Thoracic aorta (tissue), 2 donors: Measurements from ENCODE around the gene SAMD8. TPM values are rescaled to one million over a fixed set of nuclear protein-coding genes. Genes with fewer than 3 reads are reported as not detected.

ENCODE experiments used
- ATAC-seq: fragments of 150-250 bp; one replicate; pipeline ENCODE4 v1.8.0; 2017; ENCODE audit warnings: low read depth; ENCODE audit not compliant: insufficient number of reproducible peaks, low FRiP score
- DNase-seq: peaks from one replicate; pipeline ENCODE4 v3.0.0-alpha.2; 2020; ENCODE audit warnings: low spot score
- H3K27ac ChIP-seq, 2 donors: fragments of 200-600 bp; sonication (generic); 1 replicate in 1 of 2; 2 replicates in 1 of 2; pipeline ENCODE4 v1.5.1; 2016; ENCODE audit warnings: mild to moderate bottlenecking in 2 of 2, moderate library complexity in 2 of 2
- H3K27me3 ChIP-seq: fragments of 200-600 bp; sonication (generic); replicated peaks from 2 replicates; pipeline ENCODE4 v1.6.0; 2016; ENCODE audit warnings: mild to moderate bottlenecking; ENCODE audit not compliant: insufficient read depth
- H3K36me3 ChIP-seq: fragments of 200-600 bp; sonication (generic); one replicate; pipeline ENCODE4 v1.5.1; 2016
- H3K4me1 ChIP-seq, 2 donors: fragments of 200-600 bp; sonication (generic); 1 replicate in 1 of 2; 2 replicates in 1 of 2; pipeline versions ENCODE4 v1.5.1 to v1.6.0; 2016; ENCODE audit warnings: low read depth in 2 of 2, mild to moderate bottlenecking in 1 of 2; ENCODE audit not compliant: control insufficient read depth in 1 of 2
- H3K4me3 ChIP-seq: fragments of 200-600 bp; sonication (generic); 2 replicates; pipeline ENCODE4 v1.5.1; 2016; ENCODE audit warnings: mild to moderate bottlenecking
- H3K9me3 ChIP-seq: fragments of 200-600 bp; sonication (generic); 2 replicates; pipeline ENCODE4 v1.5.1; 2016
- CTCF ChIP-seq: fragments of 200-600 bp; sonication (generic); IDR thresholded peaks from one replicate; pipeline ENCODE4 v1.5.1; 2019; ENCODE audit warnings: antibody characterized with exemption
- total RNA-seq, 2 donors: library from RNA; depleted of rRNA; stranded (reverse); fragments of >200 nt; gene quantifications; one replicate each; pipeline versions ENCODE4 v1.1.0 to v1.2.3, GENCODE V29; 2016

SAMD8 gene
- total RNA-seq, 2 donors from 2014 or later: 22.7 to 51.5 TPM

- no peak for DNase-seq
- Histone ChIP-seq H3K36me3 (no peaks in the 10 kb centered on the region), H3K4me3 (no peak overlapping the region), H3K27me3 (no peaks in the 10 kb centered on the region), H3K27ac (no peak overlapping the region), H3K9me3 (no peaks in the 10 kb centered on the region), H3K4me1 (peaks cover 4 to 13% of the 10 kb centered on the region in 2 donors)
- TF ChIP-seq CTCF: no peak
- ATAC-seq: no peak
These were observed 3.4 kb upstream of the SAMD8 start for GRCh38 chr10:75107756-75108683.

- ATAC-seq: no peak
These were observed 2.6 kb upstream of the SAMD8 start for GRCh38 chr10:75108684-75109458.

GRCh38 chr10:75109459-75109778 is 2.0 kb upstream of the SAMD8 start:
- peaks cover 8 to 27% of the 10 kb centered on the region in 2 donors for H3K4me1 ChIP-seq
- H3K4me3 ChIP-seq: no peak overlapping the region
- DNase-seq (no peak), ATAC-seq (no peak)
- H3K27me3 ChIP-seq: no peaks in the 10 kb centered on the region
- H3K36me3 ChIP-seq: no peaks in the 10 kb centered on the region
- H3K27ac ChIP-seq: no peak overlapping the region
- TF ChIP-seq CTCF: no peak
- no peaks in the 10 kb centered on the region for H3K9me3 ChIP-seq

More at GRCh38 chr10:75108684-75109458, 2.6 kb upstream of the SAMD8 start:
- Histone ChIP-seq H3K9me3 (no peaks in the 10 kb centered on the region), H3K27me3 (no peaks in the 10 kb centered on the region), H3K4me3 (no peak overlapping the region), H3K27ac (no peak overlapping the region), H3K4me1 (peaks cover 8 to 21% of the 10 kb centered on the region in 2 donors), H3K36me3 (no peaks in the 10 kb centered on the region)
- TF ChIP-seq CTCF: peak; percentile 49
- DNase-seq: no peak

GRCh38 chr10:75110006-75110632 is 1.3 kb upstream of the SAMD8 start:
- H3K9me3 ChIP-seq: no peaks in the 10 kb centered on the region
- peaks cover 12 to 34% of the 10 kb centered on the region in 2 donors for H3K4me1 ChIP-seq
- H3K27me3 ChIP-seq: no peaks in the 10 kb centered on the region
- H3K4me3 ChIP-seq: no peak overlapping the region
- peak overlapping the region; percentile 99 for H3K27ac ChIP-seq
- TF ChIP-seq CTCF: no peak
- ATAC-seq: no peak
- no peak for DNase-seq
- no peaks in the 10 kb centered on the region for H3K36me3 ChIP-seq
